K562 (cell line): ENCODE data around the gene EFCAB8. TPM values are rescaled to one million over a fixed set of nuclear protein-coding genes. Genes with fewer than 3 reads are reported as not detected.

Experiments used
- ATAC-seq: fragments of 200-7000 bp; cut with Tn5 transposase; 3 replicates; pipeline ENCODE4 v1.9.1; 2020; ENCODE audit warnings: moderate library complexity
- BruUV-seq: library from RNA; stranded (reverse); fragments of 400-500 nt; replicated peaks from 2 replicates; lab custom pipeline; 2021; lab: Mats Ljungman, UMichigan
- CTCF ChIA-PET: fragments of 300-600 bp; formaldehyde crosslinking; extraction: SDS; loops from one replicate; lab custom pipeline; 2021; ENCODE audit warnings: low intra/inter-chr PET ratio; lab: Yijun Ruan, JAX
- POLR2A ChIA-PET: fragments of 300-600, 350-650 bp; sonication (Branson Sonifier 250); formaldehyde crosslinking; extraction: SDS; loops from one replicate; lab custom pipeline; 2021; ENCODE audit warnings: antibody characterized with exemption, inconsistent platforms; lab: Yijun Ruan, JAX
- DNase-seq, 4 experiments: peaks; one replicate each; pipeline versions ENCODE4 v3.0.0 to v3.0.0-alpha.2; 2011 to 2018; ENCODE audit warnings: low spot score in 3 of 4, mixed read lengths in 3 of 4; ENCODE audit errors: extremely low read depth in 1 of 4
- FAIRE-seq: peaks from 2 replicates; lab custom pipeline; 2011; peaks lifted over from hg19 to GRCh38; lab: Jason Lieb, UNC
- H2AFZ ChIP-seq: 2 replicates; pipeline ENCODE4 v1.6.0; 2011; ENCODE audit warnings: low read depth, low read length, control low read depth, inconsistent platforms
- H3K27ac ChIP-seq: fragments of 200-600 bp; 3 replicates; pipeline ENCODE4 v1.8.0; 2011; ENCODE audit warnings: low read depth, mild to moderate bottlenecking, control low read depth, inconsistent platforms, low read length, moderate library complexity, mixed read lengths; ENCODE audit errors: extremely low read depth
- H3K27me3 ChIP-seq, 2 experiments: fragments of 300-600 bp in 1 of 2; 2 replicates in 1 of 2; 3 replicates in 1 of 2; pipeline versions ENCODE4 v1.6.0 to v1.8.0; 2011; ENCODE audit warnings: inconsistent platforms in 2 of 2, low read length in 2 of 2, mild to moderate bottlenecking in 1 of 2, mixed read lengths in 1 of 2, moderate library complexity in 1 of 2; ENCODE audit not compliant: control insufficient read depth in 2 of 2, insufficient read depth in 2 of 2
- H3K36me3 ChIP-seq: fragments of 300-600 bp; 3 replicates; pipeline ENCODE4 v1.8.0; 2011; ENCODE audit warnings: mild to moderate bottlenecking, low read length, inconsistent platforms; ENCODE audit not compliant: control insufficient read depth, insufficient read depth
- H3K4me1 ChIP-seq, 2 experiments: fragments of 200-600 bp in 1 of 2; replicated peaks in 1 of 2; 2 replicates in 1 of 2; 3 replicates in 1 of 2; pipeline versions ENCODE4 v1.5.1 to v1.8.0; 2011; ENCODE audit warnings: inconsistent platforms in 2 of 2, low read length in 2 of 2, mild to moderate bottlenecking in 1 of 2, mixed read lengths in 1 of 2, moderate library complexity in 1 of 2; ENCODE audit not compliant: control insufficient read depth in 2 of 2, insufficient read depth in 2 of 2
- H3K4me2 ChIP-seq: 2 replicates; pipeline ENCODE4 v1.6.1; 2011; ENCODE audit warnings: low read length, control low read depth, inconsistent platforms, mixed read lengths; ENCODE audit not compliant: insufficient read depth
- H3K4me3 ChIP-seq: fragments of 200-600 bp; sonication (generic), shearing (Covaris generic); 2 replicates; pipeline ENCODE4 v1.5.1; 2016; ENCODE audit warnings: control low read depth, inconsistent platforms
- H3K79me2 ChIP-seq: fragments of 200-600 bp; 3 replicates; pipeline ENCODE4 v1.8.0; 2011; ENCODE audit warnings: low read length, inconsistent platforms; ENCODE audit not compliant: control insufficient read depth, insufficient read depth
- H3K9ac ChIP-seq, 2 experiments: 2 replicates each; pipeline versions ENCODE4 v1.6.0 to v1.6.1; 2011; ENCODE audit warnings: low read depth in 2 of 2, low read length in 2 of 2, control low read depth in 1 of 2, inconsistent platforms in 1 of 2, mild to moderate bottlenecking in 1 of 2, mixed read lengths in 1 of 2; ENCODE audit not compliant: insufficient read depth in 1 of 2
- H3K9me1 ChIP-seq: one replicate; pipeline ENCODE4 v1.6.0; 2011; ENCODE audit warnings: inconsistent platforms, mild to moderate bottlenecking, low read length, moderate library complexity; ENCODE audit not compliant: control insufficient read depth, insufficient read depth
- H3K9me3 ChIP-seq: replicated peaks from 2 replicates; pipeline ENCODE4 v1.5.1; 2011; ENCODE audit warnings: low read depth, low read length, inconsistent platforms; ENCODE audit not compliant: control insufficient read depth, insufficient read depth
- H4K20me1 ChIP-seq: replicated peaks from 2 replicates; pipeline ENCODE4 v1.6.1; 2011; ENCODE audit warnings: low read length, inconsistent platforms, mixed read lengths; ENCODE audit not compliant: control insufficient read depth, insufficient read depth
- ARID3B ChIP-seq: fragments of 250-450 bp; sonication (Bioruptor Pico); IDR thresholded peaks from 2 replicates; pipeline ENCODE4 v1.4.0; 2020; ENCODE audit warnings: borderline replicate concordance
- RREB1 ChIP-seq: fragments of 250-450 bp; sonication (Bioruptor Pico); IDR thresholded peaks from 2 replicates; pipeline ENCODE4 v1.4.0; 2020
- USF2 ChIP-seq: sonication (generic); formaldehyde crosslinking; IDR thresholded peaks from 2 replicates; pipeline ENCODE4 v1.5.0; 2020; ENCODE audit warnings: missing genetic modification reagents
- ZEB2 ChIP-seq: fragments of 450-650 bp; IDR thresholded peaks from 2 replicates; pipeline ENCODE4 v1.6.1; 2016
- ZNF263 ChIP-seq: sonication (generic); formaldehyde crosslinking; IDR thresholded peaks from 2 replicates; pipeline ENCODE4 v1.8.0; 2022; ENCODE audit warnings: mild to moderate bottlenecking, missing genetic modification reagents, borderline replicate concordance
- ZNF398 ChIP-seq: fragments of 250-450 bp; sonication (Bioruptor Pico); IDR thresholded peaks from 2 replicates; pipeline ENCODE4 v1.8.0; 2021; ENCODE audit warnings: moderate library complexity, mild to moderate bottlenecking, inconsistent platforms
- WGBS: fragments of 100-300 bp; shearing (Covaris generic); methylation state at CpG from one replicate; pipeline ENCODE4 v1.1.6; 2016; ENCODE audit warnings: low coverage, mixed read lengths; ENCODE audit not compliant: insufficient coverage; ENCODE audit errors: missing lambda C conversion rate; 5-methylcytosine and 5-hydroxymethylcytosine counted together
- in situ Hi-C: fragments of 300-500 bp; cut with MboI; formaldehyde crosslinking; loops from 4 replicates; pipeline ENCODE4 v1.15.0; 2018; ENCODE audit warnings: inconsistent platforms, mixed read lengths
- intact Hi-C: fragments of 100-400 bp; cut with micrococcal nuclease; formaldehyde crosslinking; loops from 2 replicates; pipeline ENCODE4 v1.14.2; 2022
- polyA plus RNA-seq, 8 experiments: library from polyadenylated mRNA; depleted of rRNA in 4 of 8; stranded (reverse) in 5 of 8; unstranded in 3 of 8; fragments of >200 nt; fragmentation: Nextera tagmentation in 2 of 8; fragmentation: Illumina TruSeq in 1 of 8; extraction: Ambion mirVana in 2 of 8; extraction: Trizol in 1 of 8; gene quantifications; 2 replicates each; pipeline versions ENCODE4 v1.2.1 to v1.2.3, GENCODE V29; 2011 to 2014; ENCODE audit warnings: inconsistent platforms in 1 of 8, missing spikeins in 1 of 8
- total RNA-seq, 7 experiments: library from RNA; depleted of rRNA in 6 of 7; stranded (reverse); fragments of >200 nt in 6 of 7; fragmentation: Illumina TruSeq in 2 of 7; extraction: Trizol in 2 of 7; gene quantifications; 2 replicates each; pipeline versions ENCODE4 v1.2.1 to v1.2.3, GENCODE V29; 2011 to 2021; ENCODE audit warnings: low replicate concordance in 1 of 7

EFCAB8 gene
- total and polyA plus RNA-seq, 9 of the 15 experiments (the other 6 are each of a cell fraction or from before 2014, with no cell fraction given) = 0.03 to 0.18 (median 0.11) TPM; not detected in 6

GRCh38 chr20:33010674-33011449, 152.1 kb downstream of the EFCAB8 start:
- FAIRE-seq (no peak), ATAC-seq (no peak), DNase-seq (no peak)
- H3K27me3 ChIP-seq = peaks cover 8 to 51% of the 10 kb centered on the region in 2 experiments; a peak in 4 of 5 replicates
- WGBS = 1% methylated on average over 8 of the region's 8 CpGs
- in situ Hi-C loops = no loop called here
- H4K20me1 ChIP-seq = no peaks in the 10 kb centered on the region; the same call in 1 of the 2 replicates
- H3K4me3 ChIP-seq = no peak overlapping the region
- no peak overlapping the region for H3K9ac ChIP-seq
- no peaks in the 10 kb centered on the region for H3K9me3 ChIP-seq
- no peaks in the 10 kb centered on the region for H3K9me1 ChIP-seq
- TF ChIP-seq USF2 (CRISPR knock-in tag) (no peak), ARID3B (no peak), ZNF263 (CRISPR knock-in tag) (peak; percentile 93), ZEB2 (no peak), ZNF398 (no peak), RREB1 (CRISPR knock-in tag) (no peak)
- H2AFZ ChIP-seq = no peak overlapping the region
- no TSS peak for BruUV-seq
- no peaks in the 10 kb centered on the region for H3K36me3 ChIP-seq
- no peak overlapping the region for H3K27ac ChIP-seq
- H3K79me2 ChIP-seq = no peaks in the 10 kb centered on the region
- ChIA-PET POLR2A (no interaction called here), CTCF (no interaction called here)
- no peaks in the 10 kb centered on the region; a peak in 1 of 5 replicates for H3K4me1 ChIP-seq
- H3K4me2 ChIP-seq = no peak overlapping the region
- intact Hi-C loops = no loop called here
